ENCODE data around the gene RRH. TPM values are rescaled to one million over a fixed set of nuclear protein-coding genes. Genes with fewer than 3 reads are reported as not detected.

Gene RRH
- total and polyA plus RNA-seq, 2 of the 4 experiments (the other 2 are of a cell fraction) = 0.05 TPM; not detected in 1

GRCh38 chr4:109786846-109787245 lies 40.9 kb upstream of the RRH start:
- WGBS, 2 experiments (ENCODE audit: extremely low coverage in 2 of 2, insufficient read length in 1 of 2) = no CpG with 5 or more reads among the region's 1 CpG

More at GRCh38 chr4:109786846-109787245, 40.9 kb upstream of the RRH start:
- intact Hi-C loops (cut with micrococcal nuclease) = no loop called here
- Histone ChIP-seq H4K20me1 (ENCODE audit: insufficient read depth, low read length) (no peaks in the 10 kb centered on the region), H4K8ac (ENCODE audit: low read depth in 2 of 2, low read length in 2 of 2) (no peak overlapping the region), H3K4ac (ENCODE audit: low read depth, low read length) (no peak overlapping the region), H2AK9ac (replicated peaks; ENCODE audit: low read depth, low read length, poor library complexity) (no peak overlapping the region), H3K79me1 (ENCODE audit: low read depth in 1 of 2, low read length in 2 of 2) (no peaks in the 10 kb centered on the region), H3K56ac (ENCODE audit: extremely low read depth, insufficient read depth, low read length) (no peak overlapping the region), H2AK5ac (ENCODE audit: low read depth, low read length) (no peak overlapping the region), H3K36me3 (ENCODE audit: control insufficient read depth, insufficient read depth, low read length) (no peaks in the 10 kb centered on the region), H4K91ac (ENCODE audit: insufficient read depth, low read depth, low read length) (no peak overlapping the region), H3K18ac (ENCODE audit: low read depth, low read length) (no peak overlapping the region), H2BK20ac (ENCODE audit: low read depth, low read length) (no peak overlapping the region), H3K14ac (replicated peaks; ENCODE audit: low read depth, low read length) (no peak overlapping the region), H2AFZ (replicated peaks; ENCODE audit: low read length, poor library complexity) (no peak overlapping the region), H4K5ac (ENCODE audit: low read depth, low read length) (no peak overlapping the region), H3K4me3 (ENCODE audit: insufficient read depth, low read depth, low read length) (no peak overlapping the region), H2BK15ac (ENCODE audit: low read depth, low read length) (no peak overlapping the region), H3K9me1 (ENCODE audit: insufficient read depth, low read length) (no peaks in the 10 kb centered on the region), H3K27me3 (ENCODE audit: control insufficient read depth, insufficient read depth, low read length) (no peaks in the 10 kb centered on the region; the same call in 1 of the 2 replicates), H3K27ac (ENCODE audit: insufficient read depth, low read length) (no peak overlapping the region), H3K9me3 (ENCODE audit: control insufficient read depth, insufficient read depth, low read length) (no peaks in the 10 kb centered on the region), H2BK120ac (ENCODE audit: low read depth, low read length) (no peak overlapping the region), H3K4me2 (ENCODE audit: low read depth, low read length) (no peak overlapping the region), H3K4me1 (ENCODE audit: control insufficient read depth, insufficient read depth, low read length) (no peaks in the 10 kb centered on the region), H2BK5ac (ENCODE audit: low read depth, low read length, poor library complexity, severe bottlenecking) (no peak overlapping the region), H3K9ac (ENCODE audit: low read depth, low read length) (no peak overlapping the region), H3K23ac (ENCODE audit: low read depth, low read length) (no peak overlapping the region)
- TF ChIP-seq FOS (IDR thresholded peaks at IDR 0.05; ENCODE audit: low read depth, low read length) = no peak
- TF ChIP-seq RFX5 (IDR thresholded peaks at IDR 0.05; ENCODE audit: low read depth, low read length) = no peak
- no peak for TF ChIP-seq NFE2L2 (IDR thresholded peaks at IDR 0.05; ENCODE audit: low read depth, low read length)
- no peak for TF ChIP-seq CEBPB (IDR thresholded peaks at IDR 0.05; ENCODE audit: low read depth, low read length)
- no peak for TF ChIP-seq MXI1 (IDR thresholded peaks at IDR 0.05; ENCODE audit: borderline replicate concordance, low read depth, low read length)
- TF ChIP-seq BHLHE40 (IDR thresholded peaks at IDR 0.05; ENCODE audit: low read depth, low read length) = no peak
- no peak for TF ChIP-seq MAFK (IDR thresholded peaks at IDR 0.05; ENCODE audit: low read depth, low read length)
- TF ChIP-seq RAD21 (IDR thresholded peaks at IDR 0.05; ENCODE audit: low read length) = no peak
- TF ChIP-seq CTCF (conservative IDR thresholded peaks at IDR 0.05; ENCODE audit: low read depth, low read length) = no peak
- no peak for TF ChIP-seq ELK1 (IDR thresholded peaks at IDR 0.05; ENCODE audit: borderline replicate concordance, low read depth, low read length)
- no peak for TF ChIP-seq POLR2A (IDR thresholded peaks at IDR 0.05; ENCODE audit: low read depth, low read length)
- no peak for TF ChIP-seq SMC3 (IDR thresholded peaks at IDR 0.05; ENCODE audit: low read depth, low read length)
- TF ChIP-seq MAZ (IDR thresholded peaks at IDR 0.05; ENCODE audit: borderline replicate concordance, low read depth, low read length) = no peak
- no peak for TF ChIP-seq CHD1 (IDR thresholded peaks at IDR 0.05; ENCODE audit: low read depth, low read length)
- no peak for TF ChIP-seq USF2 (IDR thresholded peaks at IDR 0.05; ENCODE audit: low read depth, low read length)
- no peak for TF ChIP-seq RCOR1 (IDR thresholded peaks at IDR 0.05; ENCODE audit: insufficient replicate concordance, low read length)
- DNase-seq (no peak), ATAC-seq (ENCODE audit: low read depth) (no peak)
- dilution Hi-C loops (cut with HindIII; ENCODE audit: low sequenced_read_pairs, unreplicated experiment) = no loop called here
- no TSS peak for BruUV-seq (replicated peaks)
- in situ Hi-C loops (cut with MboI; ENCODE audit: low sequenced_read_pairs) = no loop called here
- ChIA-PET CTCF (interaction anchor here (0.5 kb wide), 1 partner anchor 1655 kb away, joined by 4 read pairs; no protein-coding TSS in a partner anchor), POLR2A (ENCODE audit: unreplicated experiment) (no interaction called here)
